ENCODE data around the gene TSPO2. TPM values are rescaled to one million over a fixed set of nuclear protein-coding genes. Genes with fewer than 3 reads are reported as not detected.

Gene TSPO2
- total and polyA plus RNA-seq, 2 of the 13 experiments (the other 11 are each of a cell fraction or from before 2014, with no cell fraction given) = 0.55 TPM; not detected in 1

GRCh38 chr6:41073968-41074691, 31.9 kb downstream of the TSPO2 start (continued):
- TF ChIP-seq ATF4 (CRISPR knock-in tag; IDR thresholded peaks at IDR 0.05) (0 out of 4 replicates have a peak, but pooled peaks of 1 of the 2 experiments have one; percentile 38), GLI4 (CRISPR knock-in tag; IDR thresholded peaks at IDR 0.05; ENCODE audit: borderline replicate concordance) (0 out of 2 replicates have a peak, but pooled peaks have one; percentile 41), ZSCAN9 (CRISPR knock-in tag; IDR thresholded peaks at IDR 0.05; ENCODE audit: borderline replicate concordance) (0 out of 2 replicates have a peak, but pooled peaks have one; percentile 30), CC2D1A (CRISPR knock-in tag; IDR thresholded peaks at IDR 0.05) (no peak), ZNF44 (CRISPR knock-in tag; IDR thresholded peaks at IDR 0.05) (0 out of 2 replicates have a peak, but pooled peaks have one; percentile 47), ZSCAN29 (CRISPR knock-in tag; conservative IDR thresholded peaks at IDR 0.05) (peak; percentile 18; the same call in 1 of the 2 replicates), MAX (IDR thresholded peaks at IDR 0.05) (0 out of 2 replicates have a peak, but pooled peaks have one; percentile 28), CREB1 (IDR thresholded peaks at IDR 0.05) (no peak), CREB1 (CRISPR knock-in tag; IDR thresholded peaks at IDR 0.05) (peak; percentile 75), FOXA3 (CRISPR knock-in tag; IDR thresholded peaks at IDR 0.05) (peak; percentile 4; the same call in 1 of the 2 replicates)

All from HepG2 (cell line).